Transverse colon (tissue), 4 donors: ENCODE measurements around the gene C1QTNF12. TPM values are rescaled to one million over a fixed set of nuclear protein-coding genes. Genes with fewer than 3 reads are reported as not detected.

Experiments
- DNase-seq: peaks from one replicate; pipeline ENCODE4 v3.0.0-alpha.2; 2019
- H3K27ac ChIP-seq, 4 donors: fragments of 200-600 bp; sonication (generic); 2 replicates each; pipeline ENCODE4 v1.5.1; 2016 to 2018; ENCODE audit warnings: inconsistent platforms in 4 of 4
- H3K27me3 ChIP-seq: fragments of 200-600 bp; sonication (generic); 2 replicates; pipeline ENCODE4 v1.5.1; 2017; ENCODE audit warnings: inconsistent platforms
- H3K36me3 ChIP-seq, 4 donors: fragments of 200-600 bp; sonication (generic); 2 replicates each; pipeline ENCODE4 v1.5.1; 2017 to 2019; ENCODE audit warnings: inconsistent platforms in 4 of 4
- H3K4me1 ChIP-seq, 4 donors: fragments of 200-600 bp; sonication (generic); 2 replicates each; pipeline ENCODE4 v1.5.1; 2017 to 2020; ENCODE audit warnings: inconsistent platforms in 4 of 4
- H3K4me3 ChIP-seq, 4 donors: fragments of 200-600 bp; sonication (generic); 1 replicate in 1 of 4; 2 replicates in 3 of 4; pipeline versions ENCODE4 v1.5.1 to v1.6.1; 2017 to 2019; ENCODE audit warnings: inconsistent platforms in 4 of 4
- H3K9me3 ChIP-seq, 2 donors: fragments of 200-600 bp; sonication (generic); 2 replicates each; pipeline ENCODE4 v1.5.1; 2017 to 2019; ENCODE audit warnings: inconsistent platforms in 2 of 2
- CTCF ChIP-seq, 5 experiments: fragments of 200-600 bp in 3 of 5; fragments of 450-650 bp in 2 of 5; sonication (generic) in 3 of 5; IDR thresholded peaks; 1 replicate in 2 of 5; 2 replicates in 3 of 5; pipeline ENCODE4 v1.5.1; 2016 to 2017; ENCODE audit warnings: antibody characterized with exemption in 5 of 5, inconsistent platforms in 3 of 5, mild to moderate bottlenecking in 2 of 5, moderate library complexity in 1 of 5
- EP300 ChIP-seq: sonication (generic); formaldehyde crosslinking; IDR thresholded peaks from one replicate; pipeline ENCODE4 v1.6.1; 2017; ENCODE audit warnings: antibody characterized with exemption, low read depth
- POLR2A ChIP-seq: fragments of 450-650 bp; IDR thresholded peaks from one replicate; pipeline ENCODE4 v1.6.1; 2016; ENCODE audit warnings: antibody characterized with exemption, mild to moderate bottlenecking, moderate library complexity
- POLR2AphosphoS5 ChIP-seq, 3 donors: sonication (generic); formaldehyde crosslinking; IDR thresholded peaks; one replicate each; pipeline ENCODE4 v1.6.1; 2016; ENCODE audit warnings: antibody characterized with exemption in 3 of 3
- WGBS, 2 donors: methylation state at CpG; one replicate each; pipeline ENCODE4 v1.1.5; 2018; ENCODE audit warnings: low coverage in 1 of 2; 5-methylcytosine and 5-hydroxymethylcytosine counted together
- in situ Hi-C, 4 donors: fragments of 200-750 bp; cut with MboI; loops; one replicate each; pipeline versions ENCODE4 v1.15.0 to v1.15.1; 2017; ENCODE audit warnings: low sequenced_read_pairs in 3 of 4, low pct_ligation_motif_present in 1 of 4, low pct_unique_long_range_greater_than_20kb in 1 of 4
- intact Hi-C: fragments of 100-400 bp; cut with DNase I; formaldehyde crosslinking; loops from one replicate; pipeline ENCODE4 v1.15.1; 2023; ENCODE audit warnings: low total_unique reads
- total RNA-seq, 4 donors: library from RNA; depleted of rRNA; stranded (reverse); fragments of >200 nt; gene quantifications; one replicate each; pipeline ENCODE4 v1.1.0, GENCODE V29; 2016

Gene C1QTNF12
- total RNA-seq, 4 donors from 2014 or later: 11.9 to 52.8 (median 15.7) TPM; not detected in 1

DNA sequence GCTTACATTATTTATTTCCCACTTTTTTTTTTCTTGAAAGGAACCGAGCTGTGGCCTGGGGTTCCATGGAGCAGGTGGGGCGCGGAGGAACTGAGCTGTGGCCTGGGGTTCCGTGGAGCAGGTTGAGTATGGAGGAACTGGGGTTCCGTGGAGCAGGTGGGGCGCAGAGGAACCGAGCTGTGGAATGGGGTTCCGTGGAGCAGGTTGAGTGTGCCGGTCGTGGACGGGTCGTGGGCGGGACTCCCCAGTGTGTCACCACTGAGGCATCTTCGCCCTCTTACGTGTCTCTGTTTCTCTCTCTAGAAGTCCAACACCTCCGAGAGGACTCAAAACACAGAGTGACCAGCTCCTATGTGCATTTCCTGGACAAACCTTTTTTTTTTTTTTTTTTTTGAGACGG, 32.5 kb upstream of the C1QTNF12 start:
- no peak overlapping the region for H3K4me3 ChIP-seq
- H3K36me3 ChIP-seq: no peaks in the 10 kb centered on the region
- H3K27ac ChIP-seq: no peak overlapping the region
- DNase-seq: no peak
- in situ Hi-C loops (loop anchor here in 1 of 4 donors (10.0 kb wide), 1 partner anchor 164 kb away; the partner anchor contains the start of gene C1orf159), intact Hi-C loops (no loop called here)
- H3K9me3 ChIP-seq: no peaks in the 10 kb centered on the region
- peaks cover 8 to 20% (median 15%) of the 10 kb centered on the region in 4 donors for H3K4me1 ChIP-seq
- no peak for TF ChIP-seq CTCF (IDR thresholded peaks at IDR 0.05)
- TF ChIP-seq EP300: no peak
- no peak for TF ChIP-seq POLR2A
- TF ChIP-seq POLR2AphosphoS5 (IDR thresholded peaks at IDR 0.05): no peak
- WGBS, 2 donors: 89 to 90% methylated on average over 14 to 17 of the region's 17 CpGs
- H3K27me3 ChIP-seq: no peaks in the 10 kb centered on the region

DNA sequence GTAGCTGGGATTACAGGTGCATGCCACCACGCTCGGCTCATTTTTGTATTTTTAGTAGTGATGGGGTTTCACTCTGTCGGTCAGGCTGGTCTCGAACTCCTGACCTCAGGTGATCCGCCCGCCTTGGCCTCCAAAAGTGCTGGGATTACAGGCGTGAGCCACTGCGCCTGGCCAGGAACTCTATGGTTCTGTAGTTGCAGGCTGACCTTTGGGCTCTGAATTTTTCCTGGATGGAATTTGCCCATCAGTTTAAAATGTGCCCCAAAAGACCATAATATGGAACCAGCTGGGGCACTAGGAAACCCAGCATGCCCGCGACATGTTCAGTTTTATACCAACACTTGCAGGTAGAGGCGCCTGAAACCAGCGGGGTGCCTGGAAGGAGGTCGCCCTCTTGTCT, 32.1 kb upstream of the C1QTNF12 start:
- Histone ChIP-seq H3K36me3 (no peaks in the 10 kb centered on the region), H3K4me3 (no peak overlapping the region), H3K27ac (no peak overlapping the region), H3K9me3 (no peaks in the 10 kb centered on the region), H3K4me1 (peaks cover 8 to 20% (median 15%) of the 10 kb centered on the region in 4 donors), H3K27me3 (no peaks in the 10 kb centered on the region)
- TF ChIP-seq POLR2A (no peak), EP300 (no peak), POLR2AphosphoS5 (IDR thresholded peaks at IDR 0.05) (no peak), CTCF (IDR thresholded peaks at IDR 0.05) (no peak)
- intact Hi-C loops: no loop called here
- 82 to 100% methylated on average over 1 to 13 of the region's 13 CpGs for WGBS, 2 donors
- no peak for DNase-seq
- in situ Hi-C loops: loop anchor here in 1 of 4 donors (10.0 kb wide), 1 partner anchor 164 kb away; the partner anchor contains the start of gene C1orf159

GRCh38 chr1:1275836-1276235, 29.3 kb upstream of the C1QTNF12 start:
- intact Hi-C loops: no loop called here
- in situ Hi-C loops: loop anchor here in 1 of 4 donors (10.0 kb wide), 1 partner anchor 161 kb away; the partner anchor contains the start of gene C1orf159
- TF ChIP-seq POLR2AphosphoS5 (IDR thresholded peaks at IDR 0.05) (no peak), CTCF (IDR thresholded peaks at IDR 0.05) (no peak), POLR2A (no peak), EP300 (no peak)
- no peaks in the 10 kb centered on the region for H3K27me3 ChIP-seq
- H3K4me3 ChIP-seq: no peak overlapping the region
- H3K27ac ChIP-seq: no peak overlapping the region
- no peaks in the 10 kb centered on the region for H3K36me3 ChIP-seq
- H3K4me1 ChIP-seq: peaks cover 20 to 30% (median 26%) of the 10 kb centered on the region in 4 donors
- no peaks in the 10 kb centered on the region for H3K9me3 ChIP-seq
- 71 to 79% methylated on average over 3 to 9 of the region's 9 CpGs for WGBS, 2 donors
- no peak for DNase-seq

DNA sequence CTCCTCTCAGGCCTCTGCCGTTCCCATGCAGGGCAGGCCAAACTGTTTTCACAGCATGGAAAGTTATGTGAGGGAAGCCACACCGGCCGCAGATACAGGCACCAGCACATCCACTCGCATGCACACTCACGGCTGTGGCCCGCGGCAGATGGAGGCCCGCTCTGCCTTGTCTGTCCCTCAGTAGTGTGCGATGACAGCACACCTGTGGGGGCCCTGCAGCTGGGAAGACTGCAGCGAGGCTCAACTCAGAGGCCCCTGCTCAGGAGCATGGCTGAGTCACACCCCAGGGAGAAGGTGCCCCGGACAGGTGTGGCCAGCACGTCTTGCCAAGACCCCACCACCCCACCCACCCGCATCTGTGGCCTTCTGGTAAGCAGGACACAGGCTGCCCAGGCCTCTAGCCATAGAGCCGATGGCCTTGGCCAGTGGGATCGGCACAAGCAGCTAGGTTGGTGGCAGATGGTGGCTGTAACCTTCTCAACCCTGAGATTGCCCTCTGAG, 28.5 kb upstream of the C1QTNF12 start:
- Histone ChIP-seq H3K9me3 (no peaks in the 10 kb centered on the region), H3K4me3 (no peak overlapping the region), H3K4me1 (peaks cover 20 to 37% (median 34%) of the 10 kb centered on the region in 4 donors), H3K36me3 (no peaks in the 10 kb centered on the region), H3K27me3 (no peaks in the 10 kb centered on the region), H3K27ac (no peak overlapping the region)
- intact Hi-C loops (no loop called here), in situ Hi-C loops (loop anchor here in 2 of 4 donors (10.0 to 25.0 kb wide), 2 partner anchors 160 to 163 kb away; partner anchors contain the start of gene C1orf159 (in 2 of the 2))
- no peak for DNase-seq
- TF ChIP-seq EP300 (no peak), POLR2A (no peak), CTCF (IDR thresholded peaks at IDR 0.05) (no peak), POLR2AphosphoS5 (IDR thresholded peaks at IDR 0.05) (no peak)
- WGBS, 2 donors: 40 to 85% methylated on average over 1 to 15 of the region's 15 CpGs
